HG03520 (cell line): ENCODE data around the gene WFDC8.

Experiments
- ATAC-seq: cut with Tn5 transposase; IDR thresholded peaks from one replicate; pipeline ENCODE4 v1.9.1; 2021; ENCODE audit warnings: mild to moderate bottlenecking, moderate library complexity; ENCODE audit not compliant: unreplicated experiment

The WFDC8 gene

GRCh38 chr20:45550765-45551164 is 28.3 kb downstream of the WFDC8 start:
- ATAC-seq: no peak

GRCh38 chr20:45548410-45548809 is 30.7 kb downstream of the WFDC8 start:
- no peak for ATAC-seq

GRCh38 chr20:45547206-45547770 is 31.8 kb downstream of the WFDC8 start, which contains the start of gene EPPIN:
EPPIN (minus strand) TSS chr20:45547401; CDS start chr20:45547357, 44 bp downstream.
- ATAC-seq: no peak

GRCh38 chr20:45545754-45546453 is 33.2 kb downstream of the WFDC8 start:
- ATAC-seq: no peak

- ATAC-seq: no peak
Measured at GRCh38 chr20:45545351-45545750, 33.7 kb downstream of the WFDC8 start.

GRCh38 chr20:45539382-45539781 is 39.7 kb downstream of the WFDC8 start, which contains the start of gene WFDC6:
WFDC6 (minus strand) TSS chr20:45539482; CDS start chr20:45539407, 75 bp downstream.
- no peak for ATAC-seq

- ATAC-seq: no peak
Measured at GRCh38 chr20:45538209-45538799, 40.8 kb downstream of the WFDC8 start.

- no peak for ATAC-seq
Measured at GRCh38 chr20:45527294-45527693, 51.8 kb downstream of the WFDC8 start.

- no peak for ATAC-seq
Measured at GRCh38 chr20:45523821-45524220, 55.3 kb downstream of the WFDC8 start.

- ATAC-seq: no peak
Measured at GRCh38 chr20:45518282-45518681, 60.8 kb downstream of the WFDC8 start.

- no peak for ATAC-seq
Measured at GRCh38 chr20:45515147-45515913, 63.8 kb downstream of the WFDC8 start, which contains the start of gene SPINT3. SPINT3 (minus strand) TSS chr20:45515622; CDS start chr20:45515608, 14 bp downstream.

- ATAC-seq: no peak
Measured at GRCh38 chr20:45510242-45510862, 68.7 kb downstream of the WFDC8 start.

GRCh38 chr20:45509091-45509490 is 70.0 kb downstream of the WFDC8 start:
- no peak for ATAC-seq

GRCh38 chr20:45508068-45508886 is 70.8 kb downstream of the WFDC8 start:
- no peak for ATAC-seq

GRCh38 chr20:45507011-45507820 is 71.9 kb downstream of the WFDC8 start:
- no peak for ATAC-seq

- no peak for ATAC-seq
Measured at GRCh38 chr20:45506398-45506797, 72.7 kb downstream of the WFDC8 start.

- ATAC-seq: no peak
Measured at GRCh38 chr20:45503403-45503802, 75.7 kb downstream of the WFDC8 start.

- ATAC-seq: no peak
Measured at GRCh38 chr20:45502561-45502960, 76.5 kb downstream of the WFDC8 start.
